ENCODE measurements around the gene HIBCH.

DNA sequence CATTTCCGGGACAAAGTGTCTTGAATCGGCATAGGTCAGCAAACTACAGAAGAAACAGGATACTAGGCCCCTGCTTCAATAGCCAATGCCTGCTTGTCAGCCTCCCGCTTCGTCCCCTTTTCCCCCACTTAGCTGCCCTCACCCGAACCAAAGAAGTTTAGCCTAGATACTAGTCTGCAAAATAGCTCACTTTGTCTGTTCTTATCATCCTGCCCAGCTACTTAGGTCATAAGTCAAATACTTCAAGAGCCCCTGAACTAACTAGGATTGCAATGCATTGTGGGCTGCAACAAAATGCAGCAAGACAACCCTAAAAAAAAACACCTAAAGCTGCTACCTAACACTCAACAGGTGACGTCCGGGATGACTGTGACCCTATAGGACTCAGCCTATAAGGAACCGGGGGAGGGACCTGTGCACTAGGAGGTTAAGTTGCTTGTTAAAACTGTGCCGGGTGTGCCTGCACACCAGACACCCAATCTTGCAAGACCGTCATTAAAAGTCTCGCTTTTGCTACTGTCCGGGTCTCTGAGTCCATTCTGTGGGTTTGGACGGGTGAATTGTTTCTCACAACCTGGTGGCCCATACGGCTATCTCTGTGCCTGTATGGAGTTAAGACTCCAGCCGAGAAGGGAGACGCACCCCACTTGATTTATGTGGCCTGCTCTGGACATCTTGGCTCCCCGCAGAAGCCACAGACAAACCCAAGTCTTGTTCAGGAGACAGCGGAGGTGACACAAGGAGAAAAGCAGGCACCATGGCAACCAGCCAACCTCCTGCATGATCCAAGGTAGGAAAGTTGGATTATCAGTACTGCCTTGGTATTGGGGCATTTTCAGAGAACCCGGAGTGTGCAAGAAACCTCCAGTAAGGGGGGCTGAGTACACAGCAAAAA is 105.9 kb downstream of the HIBCH start:
- TF ChIP-seq, protein P1, sequence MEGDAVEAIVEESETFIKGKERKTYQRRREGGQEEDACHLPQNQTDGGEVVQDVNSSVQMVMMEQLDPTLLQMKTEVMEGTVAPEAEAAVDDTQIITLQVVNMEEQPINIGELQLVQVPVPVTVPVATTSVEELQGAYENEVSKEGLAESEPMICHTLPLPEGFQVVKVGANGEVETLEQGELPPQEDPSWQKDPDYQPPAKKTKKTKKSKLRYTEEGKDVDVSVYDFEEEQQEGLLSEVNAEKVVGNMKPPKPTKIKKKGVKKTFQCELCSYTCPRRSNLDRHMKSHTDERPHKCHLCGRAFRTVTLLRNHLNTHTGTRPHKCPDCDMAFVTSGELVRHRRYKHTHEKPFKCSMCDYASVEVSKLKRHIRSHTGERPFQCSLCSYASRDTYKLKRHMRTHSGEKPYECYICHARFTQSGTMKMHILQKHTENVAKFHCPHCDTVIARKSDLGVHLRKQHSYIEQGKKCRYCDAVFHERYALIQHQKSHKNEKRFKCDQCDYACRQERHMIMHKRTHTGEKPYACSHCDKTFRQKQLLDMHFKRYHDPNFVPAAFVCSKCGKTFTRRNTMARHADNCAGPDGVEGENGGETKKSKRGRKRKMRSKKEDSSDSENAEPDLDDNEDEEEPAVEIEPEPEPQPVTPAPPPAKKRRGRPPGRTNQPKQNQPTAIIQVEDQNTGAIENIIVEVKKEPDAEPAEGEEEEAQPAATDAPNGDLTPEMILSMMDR (IDR thresholded peaks at IDR 0.05), result no peak
- TF ChIP-seq POLR2AphosphoS5 (IDR thresholded peaks at IDR 0.05; ENCODE audit: low read depth, low read length) (no peak), SIN3A (IDR thresholded peaks at IDR 0.05; ENCODE audit: borderline replicate concordance, insufficient read depth, low read depth, low read length) (no peak)
